Inflammatory macrophage (primary cell): Measurements from ENCODE around the gene PDZD2.

Experiments used
- DNase-seq, 2 donors: peaks; one replicate each; pipeline ENCODE4 v3.0.0-alpha.2; 2020 to 2022

PDZD2 gene

DNA sequence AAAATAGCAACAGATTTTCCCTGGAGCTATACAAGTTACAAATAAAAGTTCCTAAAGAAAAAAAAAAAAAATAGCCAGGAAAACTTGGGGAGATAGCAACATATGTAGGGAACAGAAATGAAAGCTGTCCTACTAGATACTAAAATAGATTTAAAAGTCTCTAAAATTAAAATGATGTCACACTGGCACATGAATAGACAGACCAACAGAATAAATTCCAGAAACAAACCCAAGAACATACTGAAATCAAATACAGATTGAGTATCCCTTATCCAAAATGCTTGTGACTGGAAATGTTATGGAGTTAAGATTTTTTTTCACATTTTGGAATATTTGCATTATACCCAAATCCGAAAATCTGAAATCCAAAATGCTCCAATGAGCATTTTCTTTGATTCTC lies 511.4 kb downstream of the PDZD2 start:
- DNase-seq, result no peak

DNA sequence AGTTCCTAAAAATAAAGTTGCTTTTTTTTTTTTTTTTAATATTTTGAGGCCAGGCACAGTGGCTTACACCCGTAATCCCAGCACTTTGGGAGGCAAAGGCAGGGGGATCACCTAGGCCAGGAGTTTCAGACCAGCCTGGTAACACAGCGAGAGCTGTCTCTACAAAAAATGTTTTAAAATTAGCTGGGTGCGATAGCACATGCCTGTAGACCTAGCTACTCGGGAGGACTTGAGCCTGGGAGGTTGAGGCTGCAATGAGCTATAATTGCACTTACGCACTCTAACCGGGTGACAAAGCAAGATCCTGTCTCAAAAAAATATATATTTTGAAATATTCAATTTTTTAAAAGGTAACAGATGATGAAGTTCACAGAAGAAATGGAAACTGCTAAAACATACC lies 512.3 kb downstream of the PDZD2 start:
- DNase-seq, result no peak

DNA sequence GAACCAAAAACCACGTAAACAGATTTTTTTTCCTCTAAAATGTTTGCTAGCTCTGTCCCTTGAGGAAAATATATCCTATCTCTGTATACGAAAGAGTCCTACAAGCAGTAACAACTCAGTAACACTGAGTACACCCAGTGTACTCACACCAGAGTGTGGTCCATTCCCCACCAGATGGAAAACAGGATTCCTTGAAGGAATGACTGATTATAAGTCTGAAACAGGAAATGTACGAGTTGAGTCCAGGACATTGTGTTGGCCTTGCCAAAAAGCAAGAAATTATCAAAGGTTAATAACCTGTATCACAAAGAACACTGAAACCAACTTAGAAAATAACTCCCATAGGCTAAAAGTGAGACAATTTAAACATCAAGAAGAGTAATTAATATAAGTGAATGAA lies 514.8 kb downstream of the PDZD2 start:
- DNase-seq, result no peak

DNA sequence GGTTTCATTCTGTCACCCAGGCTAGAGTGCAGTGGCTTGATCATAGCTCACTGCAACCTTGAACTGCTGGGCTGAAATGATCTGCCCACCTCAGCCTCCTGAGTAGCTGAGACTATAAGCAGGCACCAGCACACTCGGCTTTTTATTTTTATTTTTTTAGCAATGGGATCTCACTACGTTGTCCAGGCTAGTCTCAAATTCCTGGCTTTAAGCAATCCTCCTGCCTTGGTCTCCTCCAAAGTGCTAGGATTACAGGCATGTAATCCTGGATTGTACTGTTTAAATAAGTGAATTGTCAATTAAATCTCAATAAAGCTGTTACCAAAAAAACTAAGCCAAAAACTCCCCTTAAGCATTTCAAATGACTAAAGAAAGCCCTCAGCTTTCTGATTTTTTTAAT lies 516.3 kb downstream of the PDZD2 start:
- no peak for DNase-seq

DNA sequence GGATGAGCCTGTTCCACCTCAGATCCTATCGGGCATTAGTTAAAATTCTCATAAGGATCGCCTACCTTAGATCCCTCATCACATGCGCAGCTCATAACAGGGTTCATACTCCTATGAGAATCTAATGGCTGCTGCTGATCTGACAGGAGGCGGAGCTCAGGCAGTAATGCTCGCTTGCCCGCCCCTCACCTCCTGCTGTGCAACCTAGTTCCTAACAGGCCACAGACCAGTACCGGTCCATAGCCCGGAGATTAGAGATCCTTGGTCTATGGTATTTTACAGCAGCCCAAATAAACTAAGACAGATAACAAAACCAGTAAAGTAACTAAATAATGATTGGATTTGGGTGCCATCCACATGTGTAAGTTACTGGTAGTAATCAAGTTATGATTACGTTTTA lies 517.7 kb downstream of the PDZD2 start:
- DNase-seq, result no peak

DNA sequence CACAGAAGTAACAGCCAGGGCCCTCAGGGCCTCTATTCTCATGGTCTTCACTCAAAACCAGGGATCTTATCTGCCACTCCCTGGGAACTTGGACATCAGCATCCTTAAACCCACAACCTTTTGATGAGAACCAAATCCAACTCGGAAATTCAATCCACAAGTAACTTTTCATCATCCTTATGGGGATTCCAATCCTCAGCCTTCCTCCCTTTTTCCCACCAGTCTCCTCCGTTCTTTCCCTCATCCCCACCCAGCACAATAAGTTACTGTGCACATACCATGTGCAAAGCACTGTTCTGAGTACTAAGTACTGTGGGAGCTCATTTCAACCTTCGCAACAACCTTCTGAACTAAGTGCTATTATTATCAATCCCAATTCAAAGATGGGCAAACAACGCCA lies 518.1 kb downstream of the PDZD2 start:
- DNase-seq, result no peak

DNA sequence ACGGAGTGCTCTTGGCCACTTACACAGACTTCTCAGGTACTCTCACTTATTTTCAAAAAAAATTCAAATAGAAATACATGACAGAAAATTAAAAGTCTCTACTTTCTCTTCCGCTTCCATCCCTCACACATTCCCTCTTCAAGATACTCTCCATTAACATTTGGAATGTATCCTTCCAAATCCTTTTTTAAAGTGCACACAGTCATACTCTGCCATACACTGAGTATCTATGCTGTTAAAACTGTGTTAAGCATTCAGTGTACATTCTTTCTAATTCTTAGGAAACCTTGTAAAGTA lies 519.7 kb downstream of the PDZD2 start:
- DNase-seq, result no peak

DNA sequence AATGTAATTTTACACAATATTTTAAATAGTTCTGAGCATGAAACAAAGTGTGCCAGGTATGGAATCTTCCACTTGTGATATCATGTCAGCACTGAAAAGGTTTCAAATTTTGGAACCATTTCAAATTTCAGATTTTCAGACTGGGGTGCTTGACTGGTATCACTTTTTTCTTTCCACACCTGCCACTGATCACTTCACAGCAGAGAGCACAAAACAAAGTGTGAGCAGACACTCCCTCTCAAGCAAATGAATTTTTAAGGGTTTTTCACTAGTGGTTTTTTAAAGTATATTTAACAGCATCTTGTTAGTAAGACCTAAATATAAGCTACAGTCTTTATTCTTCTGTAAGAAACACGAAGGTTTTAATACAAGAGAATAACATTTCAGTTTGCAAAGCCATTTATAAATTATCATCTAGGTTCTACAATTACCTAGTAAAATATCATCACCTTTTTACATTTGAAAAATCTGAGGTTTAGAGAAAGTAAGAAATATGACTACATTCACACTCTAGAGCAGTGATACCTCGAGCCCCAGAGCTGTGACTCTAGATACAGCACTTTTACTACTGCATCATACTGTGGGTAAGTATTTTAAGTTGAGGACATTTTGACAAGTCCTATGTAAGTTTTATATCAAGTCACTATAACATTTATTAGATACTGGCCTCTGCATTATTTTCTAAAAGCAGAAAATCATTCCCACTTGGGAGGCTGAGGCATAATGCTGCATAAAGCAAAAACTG lies 520.6 kb downstream of the PDZD2 start:
- no peak for DNase-seq

DNA sequence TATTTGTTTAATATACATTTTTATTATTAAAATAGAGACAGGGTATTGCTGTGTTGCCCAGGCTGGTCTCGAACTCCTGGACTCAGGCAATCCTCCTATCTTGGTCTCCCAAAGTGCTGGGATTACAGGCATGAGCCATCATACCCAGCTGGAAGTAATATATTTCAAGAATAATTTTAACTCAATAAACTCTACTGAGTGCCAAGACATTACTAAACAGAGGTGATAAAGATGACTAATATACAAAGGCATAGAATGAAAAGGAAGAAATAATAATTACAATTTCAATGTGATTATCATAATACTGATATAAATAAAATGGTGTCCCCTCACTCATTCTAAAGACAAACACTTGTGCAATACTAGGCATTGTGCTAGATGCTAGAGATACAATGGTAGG lies 521.3 kb downstream of the PDZD2 start:
- DNase-seq, result no peak
